Measurements from ENCODE around the gene GRK3. TPM values are rescaled to one million over a fixed set of nuclear protein-coding genes. Genes with fewer than 3 reads are reported as not detected.
"Not testable (repeated sequence)": the region's sequence is repeated elsewhere in the genome, so short reads cannot be mapped to it uniquely, and the experiment has no call there.

GRK3 gene
- total RNA-seq, 4 donors from 2014 or later: 7.6 to 10.7 (median 8.8) TPM

DNA sequence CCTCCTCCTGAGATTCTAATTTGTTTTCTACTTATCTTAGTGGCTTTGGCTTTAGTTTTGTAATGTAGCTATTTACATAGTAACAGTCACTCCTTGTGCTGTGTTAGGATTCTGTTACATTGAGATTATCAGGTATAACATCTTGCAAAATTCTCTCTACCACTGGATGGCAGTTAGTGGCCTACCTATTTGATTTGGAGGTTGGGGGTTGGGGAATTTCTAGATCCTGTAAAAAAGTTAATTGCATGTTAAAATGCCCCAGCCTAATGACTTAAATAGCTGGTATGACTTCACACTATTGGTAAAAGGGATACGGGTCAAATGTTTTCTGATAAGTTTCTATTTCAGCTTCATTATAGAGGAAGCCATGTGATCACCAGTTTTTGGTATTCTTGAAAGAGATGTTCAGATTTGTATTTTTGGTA lies 2.8 kb downstream of the GRK3 start:
- no peak for DNase-seq
- no peaks in the 10 kb centered on the region for H3K36me3 ChIP-seq
- H3K4me3 ChIP-seq (replicated peaks in 1 of 3): no peak overlapping the region
- peaks cover 14 to 35% of the 10 kb centered on the region in 2 donors for H3K4me1 ChIP-seq
- intact Hi-C loops (cut with DNase I): loop anchor here (10.0 kb wide), 1 partner anchor 92 kb away; no protein-coding TSS in a partner anchor
- H3K27ac ChIP-seq: no peak overlapping the region
- H3K9me3 ChIP-seq: no peaks in the 10 kb centered on the region
- no peaks in the 10 kb centered on the region for H3K27me3 ChIP-seq
- WGBS, 2 donors: 79% methylated on average over 1 of the region's 1 CpG
- TF ChIP-seq, protein P1, sequence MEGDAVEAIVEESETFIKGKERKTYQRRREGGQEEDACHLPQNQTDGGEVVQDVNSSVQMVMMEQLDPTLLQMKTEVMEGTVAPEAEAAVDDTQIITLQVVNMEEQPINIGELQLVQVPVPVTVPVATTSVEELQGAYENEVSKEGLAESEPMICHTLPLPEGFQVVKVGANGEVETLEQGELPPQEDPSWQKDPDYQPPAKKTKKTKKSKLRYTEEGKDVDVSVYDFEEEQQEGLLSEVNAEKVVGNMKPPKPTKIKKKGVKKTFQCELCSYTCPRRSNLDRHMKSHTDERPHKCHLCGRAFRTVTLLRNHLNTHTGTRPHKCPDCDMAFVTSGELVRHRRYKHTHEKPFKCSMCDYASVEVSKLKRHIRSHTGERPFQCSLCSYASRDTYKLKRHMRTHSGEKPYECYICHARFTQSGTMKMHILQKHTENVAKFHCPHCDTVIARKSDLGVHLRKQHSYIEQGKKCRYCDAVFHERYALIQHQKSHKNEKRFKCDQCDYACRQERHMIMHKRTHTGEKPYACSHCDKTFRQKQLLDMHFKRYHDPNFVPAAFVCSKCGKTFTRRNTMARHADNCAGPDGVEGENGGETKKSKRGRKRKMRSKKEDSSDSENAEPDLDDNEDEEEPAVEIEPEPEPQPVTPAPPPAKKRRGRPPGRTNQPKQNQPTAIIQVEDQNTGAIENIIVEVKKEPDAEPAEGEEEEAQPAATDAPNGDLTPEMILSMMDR (IDR thresholded peaks at IDR 0.05): no peak
- no peak for TF ChIP-seq POLR2A (IDR thresholded peaks at IDR 0.05)

DNA sequence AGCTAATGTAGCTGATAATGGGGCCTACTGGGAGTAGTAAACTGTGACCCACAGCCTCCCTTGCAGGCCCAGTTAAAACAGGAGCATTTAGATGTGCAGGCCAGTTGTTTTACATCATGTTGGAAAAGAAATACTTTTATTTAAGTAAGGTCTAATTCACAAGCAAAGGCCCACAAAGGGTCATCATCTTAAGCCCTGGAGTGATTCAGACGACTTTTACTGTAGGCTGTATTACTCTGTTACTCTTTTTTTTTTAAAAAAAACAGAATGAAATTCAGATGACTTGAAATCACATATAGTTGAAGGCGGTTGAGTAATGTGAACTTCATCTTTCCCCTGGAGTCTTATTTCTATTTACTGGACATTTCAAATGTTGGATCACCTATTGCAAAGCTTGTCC lies 3.6 kb downstream of the GRK3 start:
- H3K9me3 ChIP-seq; H3K27ac ChIP-seq; H3K36me3 ChIP-seq; H3K27me3 ChIP-seq; H3K4me3 ChIP-seq (replicated peaks in 1 of 3); DNase-seq: not testable (repeated sequence)
- peaks cover 14 to 35% of the 10 kb centered on the region in 2 donors for H3K4me1 ChIP-seq
- WGBS, 2 donors: 86 to 87% methylated on average over 2 of the region's 2 CpGs
- intact Hi-C loops (cut with DNase I): loop anchor here (10.0 kb wide), 1 partner anchor 93 kb away; no protein-coding TSS in a partner anchor

DNA sequence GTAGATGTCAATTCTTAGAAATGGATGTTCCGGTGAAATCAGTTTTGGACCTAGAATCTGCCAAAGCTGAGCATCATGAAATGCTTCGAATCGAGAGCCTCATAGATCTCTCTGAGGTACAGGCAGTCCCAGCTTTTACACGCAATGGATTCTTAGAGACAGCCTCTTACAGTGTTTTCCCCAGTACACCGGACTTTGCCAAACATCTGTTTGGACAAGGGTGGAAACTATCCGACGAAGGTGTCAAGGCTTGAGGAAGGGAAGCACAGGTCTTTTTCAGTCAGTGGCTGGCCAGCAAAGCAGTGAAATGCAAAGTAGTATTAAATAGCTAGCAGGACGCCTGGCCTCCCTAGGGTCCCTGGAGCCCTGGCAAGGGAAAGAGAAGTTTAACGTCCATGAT lies 4.9 kb downstream of the GRK3 start:
- Histone ChIP-seq H3K36me3 (no peaks in the 10 kb centered on the region), H3K9me3 (no peaks in the 10 kb centered on the region), H3K27me3 (no peaks in the 10 kb centered on the region), H3K4me1 (peaks cover 14 to 29% of the 10 kb centered on the region in 2 donors), H3K27ac (no peak overlapping the region), H3K4me3 (replicated peaks in 1 of 3) (no peak overlapping the region)
- TF ChIP-seq, protein P1 (IDR thresholded peaks at IDR 0.05): no peak
- no peak for TF ChIP-seq POLR2A (IDR thresholded peaks at IDR 0.05)
- intact Hi-C loops (cut with DNase I): loop anchor here (10.0 kb wide), 1 partner anchor 95 kb away; no protein-coding TSS in a partner anchor
- DNase-seq: no peak
- 74 to 78% methylated on average over 9 of the region's 9 CpGs for WGBS, 2 donors

DNA sequence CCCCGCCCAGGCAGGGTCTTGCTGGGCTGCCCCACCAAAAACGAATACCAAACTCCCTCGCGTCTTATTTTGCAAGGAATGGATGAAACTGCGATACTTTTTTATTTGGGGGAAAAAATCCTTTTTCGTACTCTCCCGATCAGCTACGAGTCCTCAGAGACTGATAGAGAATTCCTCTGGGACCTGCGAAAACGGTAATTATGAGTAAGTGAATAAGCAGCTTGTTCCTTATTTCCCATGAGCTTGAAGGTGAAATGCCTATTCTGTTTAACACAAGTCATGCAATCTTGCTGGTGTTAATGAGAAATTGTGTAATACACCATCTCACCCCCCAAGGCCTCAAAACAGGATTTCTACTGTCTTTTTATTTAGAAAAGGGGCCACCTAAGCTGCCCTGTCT lies 5.5 kb downstream of the GRK3 start:
- Histone ChIP-seq H3K4me3 (replicated peaks in 1 of 3) (no peak overlapping the region), H3K27me3 (no peaks in the 10 kb centered on the region), H3K36me3 (no peaks in the 10 kb centered on the region), H3K4me1 (peaks cover 14 to 29% of the 10 kb centered on the region in 2 donors), H3K27ac (no peak overlapping the region), H3K9me3 (no peaks in the 10 kb centered on the region)
- intact Hi-C loops (cut with DNase I): loop anchor here (10.0 kb wide), 1 partner anchor 95 kb away; no protein-coding TSS in a partner anchor
- DNase-seq: no peak
- 92 to 98% methylated on average over 10 of the region's 10 CpGs for WGBS, 2 donors
- no peak for TF ChIP-seq POLR2A (IDR thresholded peaks at IDR 0.05)
- TF ChIP-seq, protein P1 (IDR thresholded peaks at IDR 0.05): no peak

DNA sequence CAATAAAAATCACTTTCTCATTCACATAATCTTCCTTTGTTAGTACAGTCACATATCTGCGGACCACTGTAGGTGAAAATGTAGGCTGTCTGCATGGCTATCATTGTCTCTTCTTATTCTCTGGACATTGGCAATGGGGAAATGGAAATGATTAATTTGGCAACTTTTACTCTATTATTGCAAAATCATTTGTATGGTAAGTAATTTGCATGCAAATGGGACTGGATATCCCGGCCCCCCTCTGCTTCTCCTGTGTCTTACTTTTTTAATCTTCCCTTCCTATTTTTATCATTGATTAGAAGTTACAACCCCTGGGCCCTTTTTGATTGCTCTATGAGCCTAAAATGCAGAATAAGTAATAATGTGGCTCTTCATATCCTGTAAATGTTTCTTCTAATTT lies 6.0 kb downstream of the GRK3 start:
- Histone ChIP-seq H3K4me3 (replicated peaks in 1 of 3) (no peak overlapping the region), H3K36me3 (no peaks in the 10 kb centered on the region), H3K27me3 (no peaks in the 10 kb centered on the region), H3K4me1 (peaks cover 11 to 26% of the 10 kb centered on the region in 2 donors), H3K27ac (no peak overlapping the region), H3K9me3 (no peaks in the 10 kb centered on the region)
- TF ChIP-seq POLR2A (IDR thresholded peaks at IDR 0.05): no peak
- TF ChIP-seq, protein P1 (IDR thresholded peaks at IDR 0.05): no peak
- intact Hi-C loops (cut with DNase I): no loop called here
- WGBS, 2 donors: 86 to 93% methylated on average over 2 of the region's 2 CpGs
- no peak for DNase-seq

DNA sequence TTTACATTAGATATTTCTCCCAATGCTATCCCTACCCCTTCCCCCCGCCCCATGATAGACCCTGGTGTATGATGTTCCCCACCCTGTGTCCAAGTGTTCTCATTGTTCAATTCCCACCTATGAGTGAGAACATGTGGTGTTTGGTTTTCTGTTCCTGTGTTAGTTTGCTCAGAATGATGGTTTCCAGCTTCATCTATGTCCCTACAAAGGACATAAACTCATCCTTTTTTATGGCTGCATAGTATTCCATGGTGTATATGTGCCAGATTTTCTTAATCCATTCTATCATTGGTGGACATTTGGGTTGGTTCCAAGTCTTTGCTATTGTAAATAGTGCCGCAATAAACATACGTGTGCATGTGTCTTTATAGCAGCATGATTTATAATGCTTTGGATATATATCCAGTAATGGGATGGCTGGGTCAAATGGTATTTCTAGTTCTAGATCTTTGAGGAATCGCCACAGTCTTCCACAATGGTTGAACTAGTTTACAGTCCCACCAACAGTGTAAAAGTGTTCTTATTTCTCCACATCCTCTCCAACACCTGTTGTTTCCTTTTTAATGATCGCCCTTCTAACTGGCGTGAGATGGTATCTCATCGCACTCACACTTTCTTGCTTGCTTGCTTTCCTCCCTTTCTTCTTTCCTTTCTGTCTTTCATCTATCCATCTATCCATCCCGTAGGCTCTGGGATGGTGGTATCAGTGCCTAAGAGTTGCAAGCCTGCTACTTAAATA lies 7.7 kb downstream of the GRK3 start:
- H3K27ac ChIP-seq; H3K36me3 ChIP-seq; H3K27me3 ChIP-seq; intact Hi-C loops (cut with DNase I); H3K9me3 ChIP-seq; H3K4me3 ChIP-seq (replicated peaks in 1 of 3); DNase-seq: not testable (repeated sequence)
- peaks cover 0 to 12% of the 10 kb centered on the region in 2 donors for H3K4me1 ChIP-seq
- 91 to 94% methylated on average over 8 of the region's 8 CpGs for WGBS, 2 donors

All from thyroid gland (tissue), 4 donors.